ENCODE results near the gene LTBP1.

The LTBP1 gene

GRCh38 chr2:33137331-33137730 lies 190.6 kb downstream of the LTBP1 start:
- DNase-seq (ENCODE audit: low read depth in 1 of 2, low spot score in 1 of 2) = no peak
- TF ChIP-seq CTCF (IDR thresholded peaks at IDR 0.05; ENCODE audit: insufficient read depth, low read length) = no peak
- TF ChIP-seq GABPA (IDR thresholded peaks at IDR 0.05; ENCODE audit: low read depth) = no peak
- TF ChIP-seq REST (IDR thresholded peaks at IDR 0.05; ENCODE audit: insufficient replicate concordance, low read depth) = no peak
- no peak for TF ChIP-seq SPI1 (IDR thresholded peaks at IDR 0.05; ENCODE audit: borderline replicate concordance, low read depth)
- TF ChIP-seq POLR2AphosphoS5 (IDR thresholded peaks at IDR 0.05; ENCODE audit: low read depth) = no peak
- Histone ChIP-seq H3K27ac (replicated peaks) (no peak overlapping the region), H3K4me3 (replicated peaks; ENCODE audit: insufficient read depth, low read length) (no peak overlapping the region), H3K27me3 (ENCODE audit: insufficient read depth, poor library complexity, severe bottlenecking) (no peaks in the 10 kb centered on the region)

GRCh38 chr2:33139949-33140348 lies 193.2 kb downstream of the LTBP1 start:
- no peak overlapping the region for H3K4me3 ChIP-seq (replicated peaks; ENCODE audit: insufficient read depth, low read length)
- H3K27me3 ChIP-seq (ENCODE audit: insufficient read depth, poor library complexity, severe bottlenecking) = no peaks in the 10 kb centered on the region
- H3K27ac ChIP-seq (replicated peaks) = no peak overlapping the region
- no peak for TF ChIP-seq POLR2AphosphoS5 (IDR thresholded peaks at IDR 0.05; ENCODE audit: low read depth)
- DNase-seq (ENCODE audit: low read depth in 1 of 2, low spot score in 1 of 2) = no peak

GRCh38 chr2:33141476-33141875 lies 194.7 kb downstream of the LTBP1 start:
- no peaks in the 10 kb centered on the region for H3K27me3 ChIP-seq (ENCODE audit: insufficient read depth, poor library complexity, severe bottlenecking)
- DNase-seq (ENCODE audit: low read depth in 1 of 2, low spot score in 1 of 2) = no peak
- no peak overlapping the region for H3K4me3 ChIP-seq (replicated peaks; ENCODE audit: insufficient read depth, low read length)
- no peak overlapping the region for H3K27ac ChIP-seq (replicated peaks)
- TF ChIP-seq GABPA (IDR thresholded peaks at IDR 0.05; ENCODE audit: low read depth) = no peak
- no peak for TF ChIP-seq CTCF (IDR thresholded peaks at IDR 0.05; ENCODE audit: insufficient read depth, low read length)
- no peak for TF ChIP-seq POLR2AphosphoS5 (IDR thresholded peaks at IDR 0.05; ENCODE audit: low read depth)
- TF ChIP-seq SPI1 (IDR thresholded peaks at IDR 0.05; ENCODE audit: borderline replicate concordance, low read depth) = no peak
- no peak for TF ChIP-seq REST (IDR thresholded peaks at IDR 0.05; ENCODE audit: insufficient replicate concordance, low read depth)

- Histone ChIP-seq H3K4me3 (replicated peaks; ENCODE audit: insufficient read depth, low read length) (no peak overlapping the region), H3K27me3 (ENCODE audit: insufficient read depth, poor library complexity, severe bottlenecking) (no peaks in the 10 kb centered on the region), H3K27ac (replicated peaks) (no peak overlapping the region)
- no peak for DNase-seq (ENCODE audit: low read depth in 1 of 2, low spot score in 1 of 2)
- TF ChIP-seq SPI1 (IDR thresholded peaks at IDR 0.05; ENCODE audit: borderline replicate concordance, low read depth) = no peak
- TF ChIP-seq REST (IDR thresholded peaks at IDR 0.05; ENCODE audit: insufficient replicate concordance, low read depth) = no peak
- no peak for TF ChIP-seq POLR2AphosphoS5 (IDR thresholded peaks at IDR 0.05; ENCODE audit: low read depth)
- TF ChIP-seq GABPA (IDR thresholded peaks at IDR 0.05; ENCODE audit: low read depth) = no peak
- TF ChIP-seq CTCF (IDR thresholded peaks at IDR 0.05; ENCODE audit: insufficient read depth, low read length) = no peak
These were observed 196.1 kb downstream of the LTBP1 start for GRCh38 chr2:33142810-33143209.

Measured in HL-60 (cell line).